Kidney (tissue), 14 donors: ENCODE data around the gene PPOX. TPM values are rescaled to one million over a fixed set of nuclear protein-coding genes. Genes with fewer than 3 reads are reported as not detected.

Experiments
- DNase-seq, 5 donors: peaks; one replicate each; pipeline ENCODE4 v3.0.0-alpha.2; 2013 to 2020
- FAIRE-seq: peaks from 2 replicates; lab custom pipeline; 2012; peaks lifted over from hg19 to GRCh38; lab: Jason Lieb, UNC
- H3K27ac ChIP-seq, 2 donors: one replicate each; pipeline ENCODE4 v1.7.0; 2013; ENCODE audit warnings: low read depth in 2 of 2, low read length in 2 of 2, inconsistent platforms in 1 of 2
- H3K27me3 ChIP-seq: one replicate; pipeline ENCODE4 v1.7.1; 2013; ENCODE audit warnings: low read length, inconsistent platforms; ENCODE audit not compliant: control insufficient read depth, insufficient read depth
- H3K36me3 ChIP-seq, 3 donors: one replicate each; pipeline versions ENCODE4 v1.7.0 to v1.7.1; 2013; ENCODE audit warnings: low read length in 3 of 3, control low read depth in 1 of 3, inconsistent platforms in 1 of 3; ENCODE audit not compliant: insufficient read depth in 3 of 3, control insufficient read depth in 2 of 3
- H3K4me1 ChIP-seq, 3 donors: one replicate each; pipeline versions ENCODE4 v1.7.0 to v1.7.1; 2013; ENCODE audit warnings: low read length in 3 of 3, inconsistent platforms in 1 of 3, low read depth in 1 of 3; ENCODE audit not compliant: control insufficient read depth in 2 of 3, insufficient read depth in 2 of 3
- H3K4me3 ChIP-seq, 3 donors: one replicate each; pipeline versions ENCODE4 v1.7.0 to v1.8.1; 2013; ENCODE audit warnings: low read length in 3 of 3, control low read depth in 1 of 3, inconsistent platforms in 1 of 3
- H3K9ac ChIP-seq, 3 donors: one replicate each; pipeline versions ENCODE4 v1.7.0 to v1.7.1; 2013; ENCODE audit warnings: low read length in 3 of 3, control low read depth in 1 of 3, inconsistent platforms in 1 of 3
- H3K9me3 ChIP-seq, 3 donors: one replicate each; pipeline versions ENCODE4 v1.7.0 to v1.7.1; 2013; ENCODE audit warnings: low read length in 3 of 3, control low read depth in 1 of 3, inconsistent platforms in 1 of 3; ENCODE audit not compliant: control insufficient read depth in 2 of 3, insufficient read depth in 1 of 3
- intact Hi-C: fragments of 100-400 bp; cut with DNase I; formaldehyde crosslinking; loops from one replicate; pipeline ENCODE4 v1.11.1; 2022
- polyA plus RNA-seq: library from polyadenylated mRNA; stranded (reverse); fragments of 350-450 nt; fragmentation: Illumina TruSeq; extraction: RNeasy Lipid Tissue Mini Kit (QIAGEN cat#74804); gene quantifications from one replicate; pipeline ENCODE4 v1.2.3, GENCODE V29; 2014; ENCODE audit warnings: low read depth, low replicate concordance; ENCODE audit not compliant: insufficient read depth
- total RNA-seq: library from RNA; stranded (reverse); fragmentation: NEBNext Ultra II Directional; extraction: Animal tissue kit (Norgen Biotek cat#: 25700); gene quantifications from one replicate; pipeline ENCODE4 v1.2.1, GENCODE V29; 2021
- TF ChIP-seq, protein P1 (sequence below): IDR thresholded peaks from 3 replicates; pipeline ENCODE4 v1.5.1; 2012; ENCODE audit warnings: mild to moderate bottlenecking, moderate library complexity, borderline replicate concordance; ENCODE audit not compliant: insufficient read depth; ENCODE audit errors: extremely low read depth
- donor health status: control.
- donor health status: control.
- donor health status: control.
- donor health status: control.
- donor health status: control.
- donor health status: DM: yes; HTN: yes; CAD: no.
- donor health status: Normal renal cell carcinoma (clear cell type).

The PPOX gene
- total and polyA plus RNA-seq, 2 donors from 2014 or later: 23.6 to 29.4 TPM

DNA sequence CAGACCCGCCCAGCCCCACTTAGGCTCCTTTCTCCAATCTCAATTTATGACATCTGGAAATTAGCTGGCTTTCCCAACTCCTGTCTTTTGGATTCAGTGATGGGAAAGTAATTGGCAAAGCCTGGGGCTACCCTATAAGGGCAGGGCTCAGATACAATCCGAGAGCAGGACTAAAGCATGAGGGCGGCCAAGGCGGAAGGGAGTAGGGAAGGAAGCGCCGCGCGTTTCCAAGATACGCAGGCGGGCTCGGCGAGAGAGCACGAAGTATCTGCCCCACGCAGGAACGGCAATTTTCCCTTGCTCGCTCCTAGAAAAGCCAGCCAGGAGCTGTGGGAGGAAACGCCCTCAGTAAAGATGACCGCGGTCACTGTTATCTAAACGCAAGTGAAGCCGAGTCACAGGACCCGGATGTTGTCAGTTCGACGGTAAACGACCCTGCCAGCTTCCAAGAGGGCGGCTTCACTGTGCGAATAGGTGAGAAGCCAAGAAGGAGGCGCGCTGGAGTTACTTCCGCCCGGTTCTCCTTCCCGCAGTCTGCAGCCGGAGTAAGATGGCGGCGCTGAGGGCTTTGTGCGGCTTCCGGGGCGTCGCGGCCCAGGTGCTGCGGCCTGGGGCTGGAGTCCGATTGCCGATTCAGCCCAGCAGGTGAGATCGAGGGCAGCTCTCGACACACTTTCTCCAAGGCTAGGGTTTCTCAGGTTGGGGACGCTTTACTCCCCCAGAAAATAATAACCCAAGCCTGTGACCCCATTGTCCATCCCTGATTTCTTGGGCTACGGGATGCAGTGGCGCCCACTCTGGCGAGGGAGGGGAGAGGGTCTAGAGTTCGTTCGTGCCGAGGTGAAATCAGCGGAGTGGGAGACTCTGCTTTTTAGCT lies 35.8 kb downstream of the PPOX start, which contains the start of gene NDUFS2:
TSS of gene NDUFS2 (plus strand) at position 532 of the 877 bp plus-strand sequence. CDS start at position 551, 19 bp downstream.
- peaks cover 0 to 47% (median 38%) of the 10 kb centered on the region in 3 donors for H3K4me1 ChIP-seq
- peak within 1 kb of the TSS; percentile 96 to 98 (median 98) for H3K4me3 ChIP-seq
- peaks cover 4 to 29% (median 8%) of the 10 kb centered on the region in 3 donors for H3K36me3 ChIP-seq
- H3K27ac ChIP-seq: peak within 1 kb of the TSS; percentile 99
- TF ChIP-seq, protein P1, sequence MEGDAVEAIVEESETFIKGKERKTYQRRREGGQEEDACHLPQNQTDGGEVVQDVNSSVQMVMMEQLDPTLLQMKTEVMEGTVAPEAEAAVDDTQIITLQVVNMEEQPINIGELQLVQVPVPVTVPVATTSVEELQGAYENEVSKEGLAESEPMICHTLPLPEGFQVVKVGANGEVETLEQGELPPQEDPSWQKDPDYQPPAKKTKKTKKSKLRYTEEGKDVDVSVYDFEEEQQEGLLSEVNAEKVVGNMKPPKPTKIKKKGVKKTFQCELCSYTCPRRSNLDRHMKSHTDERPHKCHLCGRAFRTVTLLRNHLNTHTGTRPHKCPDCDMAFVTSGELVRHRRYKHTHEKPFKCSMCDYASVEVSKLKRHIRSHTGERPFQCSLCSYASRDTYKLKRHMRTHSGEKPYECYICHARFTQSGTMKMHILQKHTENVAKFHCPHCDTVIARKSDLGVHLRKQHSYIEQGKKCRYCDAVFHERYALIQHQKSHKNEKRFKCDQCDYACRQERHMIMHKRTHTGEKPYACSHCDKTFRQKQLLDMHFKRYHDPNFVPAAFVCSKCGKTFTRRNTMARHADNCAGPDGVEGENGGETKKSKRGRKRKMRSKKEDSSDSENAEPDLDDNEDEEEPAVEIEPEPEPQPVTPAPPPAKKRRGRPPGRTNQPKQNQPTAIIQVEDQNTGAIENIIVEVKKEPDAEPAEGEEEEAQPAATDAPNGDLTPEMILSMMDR: no peak
- H3K9me3 ChIP-seq: no peaks in the 10 kb centered on the region
- peak; percentile 98 to 100 (median 99) for DNase-seq
- no peaks in the 10 kb centered on the region for H3K27me3 ChIP-seq
- intact Hi-C loops: no loop called here
- H3K9ac ChIP-seq: peak within 1 kb of the TSS; percentile 93 to 99 (median 93)
- peak; percentile 88 for FAIRE-seq

DNA sequence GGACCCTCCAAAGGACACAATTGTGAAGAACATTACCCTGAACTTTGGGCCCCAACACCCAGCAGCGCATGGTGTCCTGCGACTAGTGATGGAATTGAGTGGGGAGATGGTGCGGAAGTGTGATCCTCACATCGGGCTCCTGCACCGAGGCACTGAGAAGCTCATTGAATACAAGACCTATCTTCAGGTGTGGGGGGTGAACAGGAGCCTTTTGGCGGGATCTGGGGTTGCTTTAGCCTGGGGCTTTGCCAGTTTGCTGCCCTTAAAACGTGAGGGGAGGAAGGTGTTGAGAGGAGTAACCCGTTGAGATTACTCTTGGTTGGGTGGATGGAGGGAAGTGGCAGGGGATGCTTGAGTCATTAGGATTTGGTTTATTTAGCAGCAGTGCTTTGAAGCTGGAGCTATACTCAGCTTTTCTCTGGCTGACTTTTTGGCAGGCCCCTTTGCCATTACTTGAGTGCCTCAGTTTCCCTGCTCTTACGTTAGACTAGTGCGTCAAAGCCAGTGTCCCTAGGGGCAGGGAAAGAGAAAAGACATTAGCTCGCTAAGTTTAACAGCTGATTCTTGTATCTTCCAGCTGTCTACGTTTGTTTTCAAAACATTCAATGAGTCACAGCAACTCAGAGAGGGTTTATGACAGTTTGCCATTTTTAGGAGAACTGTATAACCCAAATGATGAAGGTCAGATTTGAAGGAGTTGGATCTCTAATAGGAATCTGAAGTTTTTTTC lies 40.4 kb downstream of the PPOX start:
- peaks cover 0 to 23% (median 20%) of the 10 kb centered on the region in 3 donors for H3K4me1 ChIP-seq
- H3K4me3 ChIP-seq: no peak overlapping the region
- intact Hi-C loops: no loop called here
- no peaks in the 10 kb centered on the region for H3K27me3 ChIP-seq
- H3K36me3 ChIP-seq: peaks cover 15 to 55% (median 25%) of the 10 kb centered on the region in 3 donors
- H3K9ac ChIP-seq: peak overlapping the region in 1 of 3 donors; percentile 42
- H3K27ac ChIP-seq: peak overlapping the region; percentile 74 to 92
- TF ChIP-seq, protein P1: no peak
- FAIRE-seq (no peak), DNase-seq (peak in 2 of 5 donors; percentile 35 to 55)
- H3K9me3 ChIP-seq: no peaks in the 10 kb centered on the region

DNA sequence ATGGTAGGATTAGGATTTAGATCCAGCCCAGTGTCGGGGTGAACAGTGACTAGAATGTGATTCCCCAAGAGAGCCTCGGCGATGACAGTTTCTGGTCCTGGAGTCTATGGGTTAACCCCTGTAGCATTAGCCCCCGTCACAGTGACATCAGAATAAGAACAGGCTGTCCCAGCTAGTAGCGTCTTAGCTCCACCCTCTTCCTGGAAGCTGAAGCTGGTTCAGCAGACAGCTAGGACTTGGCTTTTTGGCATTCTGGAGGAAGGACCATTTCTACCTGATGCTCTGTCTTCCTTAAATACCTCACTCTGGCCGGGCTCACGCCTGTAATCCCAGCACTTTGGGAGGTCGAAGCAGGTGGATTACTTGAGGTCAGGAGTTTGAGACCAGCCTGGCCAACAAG lies 40.9 kb downstream of the PPOX start:
- Histone ChIP-seq H3K36me3 (peaks cover 16 to 61% (median 26%) of the 10 kb centered on the region in 3 donors), H3K9ac (no peak overlapping the region), H3K27me3 (no peaks in the 10 kb centered on the region), H3K4me3 (no peak overlapping the region), H3K27ac (peak overlapping the region; percentile 59 to 92), H3K4me1 (peaks cover 0 to 22% (median 18%) of the 10 kb centered on the region in 3 donors), H3K9me3 (no peaks in the 10 kb centered on the region)
- DNase-seq: peak in 2 of 5 donors; percentile 69 to 86
- FAIRE-seq: no peak
- intact Hi-C loops: no loop called here
- TF ChIP-seq, protein P1: no peak
